NT2/D1 (cell line): ENCODE results near the gene FAM98C.
"Not testable (repeated sequence)": the region's sequence is repeated elsewhere in the genome, so short reads cannot be mapped to it uniquely, and the experiment has no call there.

ENCODE experiments used
- DNase-seq: peaks from one replicate; pipeline ENCODE4 v3.0.0-alpha.2; 2011; ENCODE audit warnings: low read depth, low spot score
- H3K27me3 ChIP-seq: 2 replicates; pipeline ENCODE4 v1.6.0; 2011; ENCODE audit warnings: mild to moderate bottlenecking; ENCODE audit not compliant: insufficient read length, insufficient read depth
- H3K36me3 ChIP-seq: 2 replicates; pipeline ENCODE4 v1.6.1; 2011; ENCODE audit warnings: mild to moderate bottlenecking, low read length, mixed read lengths; ENCODE audit not compliant: insufficient read depth, insufficient read length
- H3K4me1 ChIP-seq: 2 replicates; pipeline ENCODE4 v1.5.1; 2011; ENCODE audit not compliant: insufficient read depth, insufficient read length
- H3K4me3 ChIP-seq: 2 replicates; pipeline ENCODE4 v1.5.1; 2011; ENCODE audit warnings: low read depth; ENCODE audit not compliant: insufficient read length
- H3K9ac ChIP-seq: 2 replicates; pipeline ENCODE4 v1.6.0; 2011; ENCODE audit warnings: low read depth; ENCODE audit not compliant: insufficient read length
- H3K9me3 ChIP-seq: 2 replicates; pipeline ENCODE4 v1.5.1; 2011; ENCODE audit warnings: mild to moderate bottlenecking, low read length; ENCODE audit not compliant: insufficient read depth
- SUZ12 ChIP-seq: IDR thresholded peaks from 2 replicates; pipeline ENCODE4 v1.6.1; 2011; ENCODE audit not compliant: insufficient read length, insufficient read depth; ENCODE audit errors: extremely low read depth
- YY1 ChIP-seq: IDR thresholded peaks from 2 replicates; pipeline ENCODE4 v1.6.1; 2011; ENCODE audit not compliant: insufficient read length, insufficient read depth
- ZNF274 ChIP-seq: IDR thresholded peaks from 2 replicates; pipeline ENCODE4 v1.6.1; 2011; ENCODE audit warnings: mild to moderate bottlenecking, low read depth, low read length

The FAM98C gene

GRCh38 chr19:38361633-38362075 is 41.2 kb upstream of the FAM98C start:
- H3K4me1 ChIP-seq, result peaks cover 3% of the 10 kb centered on the region
- peak overlapping the region; percentile 76 for H3K9ac ChIP-seq
- TF ChIP-seq YY1 (no peak), ZNF274 (no peak), SUZ12 (no peak)
- peak; percentile 74 for DNase-seq
- H3K9me3 ChIP-seq, result peaks cover 8% of the 10 kb centered on the region; the same call in 1 of the 2 replicates
- H3K36me3 ChIP-seq, result no peaks in the 10 kb centered on the region
- H3K27me3 ChIP-seq, result peaks cover 32% of the 10 kb centered on the region
- peak overlapping the region; percentile 50 for H3K4me3 ChIP-seq

GRCh38 chr19:38362076-38362945 is 40.6 kb upstream of the FAM98C start:
- Histone ChIP-seq H3K9me3 (peaks cover 8% of the 10 kb centered on the region; the same call in 1 of the 2 replicates), H3K9ac (peak overlapping the region; percentile 72), H3K36me3 (no peaks in the 10 kb centered on the region), H3K4me3 (peak overlapping the region; percentile 50), H3K27me3 (peaks cover 29% of the 10 kb centered on the region), H3K4me1 (peaks cover 3% of the 10 kb centered on the region)
- TF ChIP-seq YY1 (no peak), SUZ12 (no peak), ZNF274 (no peak)
- peak; percentile 40 for DNase-seq

- not testable (repeated sequence) for H3K9me3 ChIP-seq, DNase-seq, H3K9ac ChIP-seq, H3K36me3 ChIP-seq, H3K4me1 ChIP-seq
- H3K4me3 ChIP-seq, result peak overlapping the region; percentile 50
- H3K27me3 ChIP-seq, result peaks cover 28% of the 10 kb centered on the region
Measured at GRCh38 chr19:38362946-38363688, 39.8 kb upstream of the FAM98C start.

DNA sequence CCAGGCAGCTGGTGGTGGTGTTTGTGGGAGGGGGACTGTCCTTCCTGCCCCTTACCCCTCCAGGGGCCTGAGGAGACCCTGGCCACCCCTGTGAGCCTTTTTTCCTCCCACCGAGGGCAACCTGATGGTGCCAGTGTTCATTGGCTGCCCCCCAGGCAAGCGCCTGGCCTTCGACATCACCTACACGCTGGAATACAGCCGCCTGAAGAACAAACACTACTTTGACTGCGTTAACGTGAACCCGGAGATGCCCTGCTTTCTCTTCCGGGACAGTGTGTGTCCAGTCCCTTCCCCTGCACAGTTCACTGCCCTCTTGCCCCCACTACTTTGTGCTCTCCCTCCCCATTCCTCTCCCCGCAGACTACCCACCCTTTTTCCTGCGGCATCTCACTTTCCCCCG is 35.9 kb upstream of the FAM98C start:
- H3K4me3 ChIP-seq, result no peak overlapping the region
- H3K27me3 ChIP-seq, result no peaks in the 10 kb centered on the region
- H3K36me3 ChIP-seq, result no peaks in the 10 kb centered on the region
- H3K4me1 ChIP-seq, result no peaks in the 10 kb centered on the region
- H3K9me3 ChIP-seq, result peaks cover 8% of the 10 kb centered on the region; the same call in 1 of the 2 replicates
- H3K9ac ChIP-seq, result no peak overlapping the region
- DNase-seq, result no peak
- no peak for TF ChIP-seq ZNF274
- no peak for TF ChIP-seq YY1
- no peak for TF ChIP-seq SUZ12

GRCh38 chr19:38369584-38369983 is 33.3 kb upstream of the FAM98C start:
- DNase-seq, result no peak
- no peak for TF ChIP-seq SUZ12
- TF ChIP-seq ZNF274, result no peak
- TF ChIP-seq YY1, result no peak
- no peak overlapping the region for H3K4me3 ChIP-seq
- H3K9me3 ChIP-seq, result peaks cover 6% of the 10 kb centered on the region; the same call in 1 of the 2 replicates
- H3K9ac ChIP-seq, result no peak overlapping the region
- H3K27me3 ChIP-seq, result no peaks in the 10 kb centered on the region
- no peaks in the 10 kb centered on the region for H3K36me3 ChIP-seq
- H3K4me1 ChIP-seq, result no peaks in the 10 kb centered on the region

DNA sequence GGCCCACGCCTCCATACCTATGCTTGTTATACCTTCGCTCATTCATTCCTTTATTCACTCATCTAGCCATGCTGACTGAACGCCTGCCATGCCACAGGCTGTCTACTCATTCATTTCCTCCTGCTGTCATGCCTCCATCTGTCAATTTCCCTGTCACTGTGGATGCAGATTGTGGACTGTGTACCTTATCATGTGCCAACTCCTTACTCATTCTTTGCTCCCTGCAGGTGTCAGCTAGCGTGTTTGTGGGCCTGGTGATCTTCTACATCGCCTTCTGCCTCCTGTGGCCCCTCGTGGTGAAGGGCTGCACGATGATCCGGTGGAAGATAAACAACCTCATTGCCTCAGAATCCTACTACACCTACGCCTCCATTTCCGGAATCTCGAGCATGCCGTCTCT is 32.6 kb upstream of the FAM98C start:
- no peaks in the 10 kb centered on the region for H3K9me3 ChIP-seq
- no peaks in the 10 kb centered on the region for H3K36me3 ChIP-seq
- H3K4me1 ChIP-seq, result no peaks in the 10 kb centered on the region
- no peak for TF ChIP-seq YY1
- TF ChIP-seq ZNF274, result no peak
- no peak for TF ChIP-seq SUZ12
- H3K27me3 ChIP-seq, result no peaks in the 10 kb centered on the region
- no peak for DNase-seq
- no peak overlapping the region for H3K4me3 ChIP-seq
- H3K9ac ChIP-seq, result no peak overlapping the region

- no peaks in the 10 kb centered on the region for H3K9me3 ChIP-seq
- TF ChIP-seq SUZ12, result no peak
- no peak for TF ChIP-seq YY1
- no peak for TF ChIP-seq ZNF274
- peaks cover 5% of the 10 kb centered on the region for H3K36me3 ChIP-seq
- H3K4me3 ChIP-seq, result no peak overlapping the region
- no peak for DNase-seq
- H3K9ac ChIP-seq, result no peak overlapping the region
- no peaks in the 10 kb centered on the region for H3K27me3 ChIP-seq
- no peaks in the 10 kb centered on the region for H3K4me1 ChIP-seq
Measured at GRCh38 chr19:38371081-38371480, 31.8 kb upstream of the FAM98C start.
